Thyroid gland (tissue), 4 donors: ENCODE results near the gene SLC4A8. TPM values are rescaled to one million over a fixed set of nuclear protein-coding genes. Genes with fewer than 3 reads are reported as not detected.

Source experiments
- DNase-seq, 2 donors: peaks; one replicate each; pipeline ENCODE4 v3.0.0-alpha.2; 2019
- H3K27ac ChIP-seq, 3 donors: fragments of 200-600 bp; sonication (generic); 1 replicate in 2 of 3; 2 replicates in 1 of 3; pipeline ENCODE4 v1.5.1; 2016 to 2019; ENCODE audit warnings: mild to moderate bottlenecking in 1 of 3, moderate library complexity in 1 of 3
- H3K27me3 ChIP-seq: fragments of 200-600 bp; sonication (generic); one replicate; pipeline ENCODE4 v1.5.1; 2019
- H3K36me3 ChIP-seq, 2 donors: fragments of 200-600 bp; sonication (generic); one replicate each; pipeline ENCODE4 v1.5.1; 2016 to 2019
- H3K4me1 ChIP-seq, 2 donors: fragments of 200-600 bp; sonication (generic); one replicate each; pipeline ENCODE4 v1.5.1; 2017 to 2019
- H3K4me3 ChIP-seq, 3 donors: fragments of 200-600 bp; sonication (generic); replicated peaks in 1 of 3; 1 replicate in 2 of 3; 2 replicates in 1 of 3; pipeline ENCODE4 v1.5.1; 2016; ENCODE audit warnings: mild to moderate bottlenecking in 1 of 3
- H3K9me3 ChIP-seq: fragments of 200-600 bp; sonication (generic); one replicate; pipeline ENCODE4 v1.5.1; 2017
- CTCF ChIP-seq, 6 experiments: fragments of 200-600 bp in 3 of 6; fragments of 450-650 bp in 3 of 6; sonication (generic) in 3 of 6; IDR thresholded peaks; one replicate each; pipeline ENCODE4 v1.5.1; 2016 to 2019; ENCODE audit warnings: antibody characterized with exemption in 6 of 6, mild to moderate bottlenecking in 2 of 6, inconsistent platforms in 1 of 6, moderate library complexity in 1 of 6
- POLR2A ChIP-seq, 2 donors: fragments of 450-650 bp; IDR thresholded peaks; one replicate each; pipeline ENCODE4 v1.6.1; 2017; ENCODE audit warnings: antibody characterized with exemption in 2 of 2, mild to moderate bottlenecking in 2 of 2, moderate library complexity in 1 of 2
- WGBS, 2 donors: methylation state at CpG; one replicate each; pipeline ENCODE4 v1.1.5; 2017; 5-methylcytosine and 5-hydroxymethylcytosine counted together
- intact Hi-C: fragments of 100-400 bp; cut with DNase I; formaldehyde crosslinking; loops from one replicate; pipeline ENCODE4 v1.15.1; 2023
- total RNA-seq, 4 donors: library from RNA; depleted of rRNA; stranded (reverse); fragments of >200 nt; gene quantifications; one replicate each; pipeline ENCODE4 v1.2.3, GENCODE V29; 2016

Gene SLC4A8
- total RNA-seq, 4 donors from 2014 or later: 0.33 to 1.5 (median 0.62) TPM

DNA sequence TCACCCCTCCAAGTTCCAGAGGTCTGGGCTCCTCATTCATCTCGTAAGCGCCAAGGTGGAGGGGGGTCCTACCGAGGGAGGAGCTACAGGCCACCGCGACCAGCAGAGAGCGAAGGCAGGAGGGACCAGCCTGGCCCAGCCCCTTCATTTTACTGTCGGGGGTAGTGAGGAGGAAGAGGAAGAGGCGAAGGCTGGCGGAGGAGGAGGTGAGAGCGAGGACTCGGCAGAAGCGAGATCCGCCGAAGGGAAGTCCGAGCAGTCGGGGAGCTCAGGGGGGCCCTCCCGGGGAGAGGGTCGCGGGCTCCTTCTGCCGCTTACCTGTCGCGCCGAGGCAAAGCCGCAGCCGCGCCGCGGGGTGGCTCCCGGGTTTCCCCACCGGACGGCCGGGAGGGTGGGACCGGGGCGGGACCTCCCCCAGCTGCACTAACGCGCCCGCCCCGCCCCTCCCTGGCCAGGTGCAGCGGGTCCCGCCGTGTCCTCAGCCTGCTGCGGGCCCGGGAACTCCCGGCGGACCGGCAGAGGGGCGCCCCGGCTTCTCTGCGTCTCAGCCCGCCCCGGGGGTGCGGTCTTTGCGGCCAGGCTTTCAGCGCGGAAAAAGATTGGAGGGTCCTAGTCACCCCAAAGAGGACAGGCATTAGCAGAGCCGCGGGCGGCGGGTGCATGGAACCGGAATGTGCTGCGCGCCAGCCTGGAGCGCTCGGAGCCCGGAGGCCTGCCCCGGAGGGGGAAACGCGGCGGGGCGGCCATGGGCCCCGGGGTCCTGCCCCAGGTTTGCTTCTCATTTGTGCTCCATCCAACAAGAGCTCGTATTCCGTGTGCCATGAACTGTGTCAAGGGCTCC, 33.1 kb upstream of the SLC4A8 start, which contains the start of gene GALNT6:
Gene GALNT6, minus strand, starts transcription at position 124 of the 841 bp plus-strand sequence. CDS start 11,625 bp downstream, outside the sequence.
- Histone ChIP-seq H3K4me1 (peaks cover 0 to 11% of the 10 kb centered on the region in 2 donors), H3K36me3 (no peaks in the 10 kb centered on the region), H3K9me3 (no peaks in the 10 kb centered on the region), H3K27ac (peak within 1 kb of the TSS in 2 of 3 donors; percentile 14 to 17), H3K4me3 (peak within 1 kb of the TSS; percentile 5 to 60 (median 20)), H3K27me3 (no peaks in the 10 kb centered on the region)
- peak in 1 of 2 donors; percentile 19 for TF ChIP-seq POLR2A (IDR thresholded peaks at IDR 0.05)
- TF ChIP-seq CTCF (IDR thresholded peaks at IDR 0.05): no peak
- peak; percentile 63 to 69 for DNase-seq
- intact Hi-C loops: no loop called here
- 0 to 1% methylated on average over 12 to 31 of the region's 73 CpGs for WGBS, 2 donors

DNA sequence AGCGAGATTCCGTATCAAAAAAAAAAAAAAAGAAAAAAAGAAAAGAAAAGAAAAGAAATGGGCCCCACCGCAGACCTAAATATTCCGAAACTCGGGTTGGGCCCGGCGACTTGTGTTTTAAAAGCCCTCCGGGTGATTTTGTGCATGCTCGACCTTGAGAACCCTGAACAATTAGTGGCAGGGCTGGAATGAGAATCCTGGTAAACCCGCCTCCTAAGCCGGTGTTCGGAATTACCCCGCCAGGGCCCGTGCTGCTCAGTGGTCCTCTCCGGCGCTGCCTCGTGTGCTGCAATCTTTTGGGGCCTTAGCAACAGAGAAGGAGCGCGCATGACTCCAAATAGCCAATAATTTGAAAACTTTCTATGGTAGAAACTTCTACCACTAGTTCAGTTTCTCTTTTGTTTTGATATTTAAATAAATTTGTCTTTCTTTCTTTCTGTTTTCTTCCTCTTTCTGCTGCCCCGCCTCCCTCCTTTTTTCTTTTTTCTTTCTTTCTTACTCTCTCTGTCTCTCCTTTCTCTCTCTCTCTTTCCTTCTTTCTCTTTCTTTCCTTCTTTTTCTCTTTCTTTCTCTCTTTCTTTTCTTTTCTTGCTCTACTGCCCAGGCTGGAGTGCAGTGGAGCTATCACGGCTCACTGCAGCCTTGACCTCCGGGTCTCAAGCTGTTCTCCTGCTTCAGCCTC, 31.9 kb upstream of the SLC4A8 start:
- intact Hi-C loops: no loop called here
- Histone ChIP-seq H3K9me3 (no peaks in the 10 kb centered on the region), H3K36me3 (no peaks in the 10 kb centered on the region), H3K27ac (no peak overlapping the region), H3K4me1 (peaks cover 0 to 11% of the 10 kb centered on the region in 2 donors), H3K4me3 (no peak overlapping the region), H3K27me3 (no peaks in the 10 kb centered on the region)
- WGBS, 2 donors: 53 to 63% methylated on average over 22 of the region's 22 CpGs
- TF ChIP-seq CTCF (IDR thresholded peaks at IDR 0.05): no peak
- TF ChIP-seq POLR2A (IDR thresholded peaks at IDR 0.05): no peak
- DNase-seq: no peak

DNA sequence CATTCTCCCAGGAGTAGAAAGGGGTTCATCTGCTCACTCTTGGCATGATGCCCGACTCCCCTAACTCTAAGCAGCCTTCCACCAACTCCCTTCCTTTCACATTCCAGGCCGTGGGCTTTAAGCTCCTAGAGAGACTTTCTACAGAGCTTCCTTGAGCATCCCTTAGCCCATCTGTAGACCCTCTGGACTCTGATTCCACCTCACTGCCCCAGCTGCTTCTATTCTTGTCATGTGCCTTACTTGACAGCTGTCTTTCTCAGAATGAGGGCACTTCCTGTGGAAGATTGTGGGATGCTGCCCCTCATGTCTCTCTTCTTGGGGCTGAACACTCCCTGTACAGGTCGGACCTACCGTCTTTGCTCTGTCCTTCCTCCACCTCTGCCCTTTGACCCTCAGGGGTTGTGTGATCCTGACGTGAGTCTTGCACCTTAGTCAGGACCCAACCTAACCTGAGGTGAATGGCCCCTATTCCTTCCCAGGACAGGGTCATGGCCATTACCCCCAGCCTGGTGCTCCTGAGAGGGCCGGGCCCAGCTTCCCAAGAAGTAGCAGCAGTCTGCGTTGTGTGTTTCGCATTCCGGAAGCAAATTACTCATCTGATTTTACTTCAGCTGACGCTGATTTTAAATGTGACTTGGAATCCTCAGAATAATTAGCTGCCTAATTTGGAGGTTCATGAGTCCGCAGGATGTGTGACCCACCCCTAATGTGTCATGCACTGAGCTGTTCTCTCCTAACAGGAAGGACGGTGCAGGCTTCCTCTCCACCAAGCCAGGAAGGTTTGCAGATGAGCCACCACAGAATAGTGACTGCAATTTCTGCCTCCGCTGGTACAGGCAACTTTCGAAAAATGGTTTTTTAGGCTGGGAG, 30.7 kb upstream of the SLC4A8 start:
- Histone ChIP-seq H3K27me3 (no peaks in the 10 kb centered on the region), H3K4me1 (peaks cover 0 to 11% of the 10 kb centered on the region in 2 donors), H3K27ac (no peak overlapping the region), H3K9me3 (no peaks in the 10 kb centered on the region), H3K4me3 (no peak overlapping the region), H3K36me3 (no peaks in the 10 kb centered on the region)
- TF ChIP-seq POLR2A (IDR thresholded peaks at IDR 0.05): no peak
- TF ChIP-seq CTCF (IDR thresholded peaks at IDR 0.05): no peak
- DNase-seq: no peak
- 89 to 91% methylated on average over 14 of the region's 14 CpGs for WGBS, 2 donors
- intact Hi-C loops: no loop called here

DNA sequence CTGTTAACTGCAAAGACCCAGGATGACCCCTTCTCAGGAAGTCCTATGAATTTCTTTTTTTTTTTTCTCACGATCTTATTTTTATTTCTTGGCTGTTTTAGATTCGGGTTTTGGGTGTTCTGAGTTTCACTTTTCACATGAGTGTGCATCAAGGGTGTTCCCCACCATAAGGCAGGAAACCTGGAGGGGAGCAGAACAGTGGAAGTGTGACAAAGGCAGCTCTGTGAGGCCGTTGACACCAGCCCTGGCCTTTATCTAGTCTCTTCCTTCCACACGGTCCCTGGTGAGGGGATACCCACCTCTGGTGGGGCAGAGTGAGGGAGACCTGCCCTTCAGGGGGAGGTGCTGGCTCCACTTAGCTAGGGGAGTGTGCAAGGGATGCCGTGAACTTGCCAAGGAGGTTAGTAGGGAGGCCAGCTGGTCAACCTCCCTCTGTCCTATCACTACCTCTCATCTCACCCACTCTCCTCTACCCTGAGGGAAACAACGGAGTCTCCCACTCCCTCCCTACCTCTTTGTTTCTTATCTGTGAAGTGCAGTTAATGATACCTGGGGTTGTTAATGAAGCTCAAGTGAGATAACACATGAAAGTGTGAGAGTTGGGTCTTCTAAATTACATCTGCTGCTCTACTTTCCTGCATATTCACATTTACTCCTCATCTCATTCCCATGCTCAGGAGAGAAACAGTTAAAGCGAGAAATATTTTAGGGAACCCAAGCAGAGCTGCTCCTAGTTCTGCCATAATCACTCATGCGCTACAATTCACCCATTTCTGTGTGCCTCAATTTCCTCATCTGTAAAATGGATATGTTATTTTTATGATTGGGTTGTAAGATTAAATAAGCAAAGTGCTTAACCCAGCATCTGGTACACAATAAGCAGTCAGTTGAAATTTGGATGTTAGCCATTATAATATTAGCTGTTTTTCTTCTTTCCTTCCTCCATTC, 29.1 kb upstream of the SLC4A8 start:
- Histone ChIP-seq H3K4me1 (peaks cover 0 to 11% of the 10 kb centered on the region in 2 donors), H3K27me3 (no peaks in the 10 kb centered on the region), H3K27ac (no peak overlapping the region), H3K4me3 (no peak overlapping the region), H3K9me3 (no peaks in the 10 kb centered on the region), H3K36me3 (no peaks in the 10 kb centered on the region)
- TF ChIP-seq CTCF (IDR thresholded peaks at IDR 0.05): no peak
- TF ChIP-seq POLR2A (IDR thresholded peaks at IDR 0.05): no peak
- intact Hi-C loops: no loop called here
- DNase-seq: no peak
- WGBS, 2 donors: 53 to 58% methylated on average over 8 of the region's 8 CpGs
